Subcutaneous adipose tissue (tissue), 4 donors: ENCODE data around the gene NCKAP1. TPM values are rescaled to one million over a fixed set of nuclear protein-coding genes. Genes with fewer than 3 reads are reported as not detected.

ENCODE experiments used
- total RNA-seq, 4 donors: library from RNA; depleted of rRNA; stranded (reverse); fragments of >200 nt; gene quantifications; one replicate each; pipeline ENCODE4 v1.1.0, GENCODE V29; 2016
- TF ChIP-seq, protein P1 (sequence below): fragments of 450-650 bp; IDR thresholded peaks from one replicate; pipeline ENCODE4 v1.5.1; 2016; ENCODE audit warnings: low read depth, mild to moderate bottlenecking, control low read depth, antibody characterized with exemption, moderate library complexity

Gene NCKAP1
- total RNA-seq, 4 donors from 2014 or later = 123 to 308 (median 157) TPM

- TF ChIP-seq, protein P1, sequence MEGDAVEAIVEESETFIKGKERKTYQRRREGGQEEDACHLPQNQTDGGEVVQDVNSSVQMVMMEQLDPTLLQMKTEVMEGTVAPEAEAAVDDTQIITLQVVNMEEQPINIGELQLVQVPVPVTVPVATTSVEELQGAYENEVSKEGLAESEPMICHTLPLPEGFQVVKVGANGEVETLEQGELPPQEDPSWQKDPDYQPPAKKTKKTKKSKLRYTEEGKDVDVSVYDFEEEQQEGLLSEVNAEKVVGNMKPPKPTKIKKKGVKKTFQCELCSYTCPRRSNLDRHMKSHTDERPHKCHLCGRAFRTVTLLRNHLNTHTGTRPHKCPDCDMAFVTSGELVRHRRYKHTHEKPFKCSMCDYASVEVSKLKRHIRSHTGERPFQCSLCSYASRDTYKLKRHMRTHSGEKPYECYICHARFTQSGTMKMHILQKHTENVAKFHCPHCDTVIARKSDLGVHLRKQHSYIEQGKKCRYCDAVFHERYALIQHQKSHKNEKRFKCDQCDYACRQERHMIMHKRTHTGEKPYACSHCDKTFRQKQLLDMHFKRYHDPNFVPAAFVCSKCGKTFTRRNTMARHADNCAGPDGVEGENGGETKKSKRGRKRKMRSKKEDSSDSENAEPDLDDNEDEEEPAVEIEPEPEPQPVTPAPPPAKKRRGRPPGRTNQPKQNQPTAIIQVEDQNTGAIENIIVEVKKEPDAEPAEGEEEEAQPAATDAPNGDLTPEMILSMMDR = no peak
Observed at GRCh38 chr2:183049420-183049819, 11.2 kb upstream of the NCKAP1 start.

DNA sequence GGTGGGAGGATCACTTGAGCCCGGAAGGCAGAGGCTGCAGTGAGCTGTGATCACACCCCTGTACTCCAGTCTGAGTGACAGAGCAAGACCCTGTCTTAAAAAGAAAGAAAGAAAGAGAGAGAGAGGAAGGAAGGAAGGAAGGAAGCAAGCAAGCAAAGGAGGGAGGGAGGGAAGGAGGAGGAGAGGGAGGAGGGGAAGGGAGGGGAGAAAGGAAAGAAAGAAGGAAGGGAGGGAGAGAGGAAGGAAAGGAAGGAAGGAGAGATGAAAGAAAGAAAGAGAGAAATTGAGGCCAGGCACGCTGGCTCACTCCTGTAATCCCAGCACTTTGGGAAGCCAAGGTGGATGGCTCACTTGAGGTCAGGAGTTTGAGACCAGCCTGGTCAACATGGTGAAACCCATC, 2.3 kb upstream of the NCKAP1 start:
- TF ChIP-seq, protein P1 = no peak

DNA sequence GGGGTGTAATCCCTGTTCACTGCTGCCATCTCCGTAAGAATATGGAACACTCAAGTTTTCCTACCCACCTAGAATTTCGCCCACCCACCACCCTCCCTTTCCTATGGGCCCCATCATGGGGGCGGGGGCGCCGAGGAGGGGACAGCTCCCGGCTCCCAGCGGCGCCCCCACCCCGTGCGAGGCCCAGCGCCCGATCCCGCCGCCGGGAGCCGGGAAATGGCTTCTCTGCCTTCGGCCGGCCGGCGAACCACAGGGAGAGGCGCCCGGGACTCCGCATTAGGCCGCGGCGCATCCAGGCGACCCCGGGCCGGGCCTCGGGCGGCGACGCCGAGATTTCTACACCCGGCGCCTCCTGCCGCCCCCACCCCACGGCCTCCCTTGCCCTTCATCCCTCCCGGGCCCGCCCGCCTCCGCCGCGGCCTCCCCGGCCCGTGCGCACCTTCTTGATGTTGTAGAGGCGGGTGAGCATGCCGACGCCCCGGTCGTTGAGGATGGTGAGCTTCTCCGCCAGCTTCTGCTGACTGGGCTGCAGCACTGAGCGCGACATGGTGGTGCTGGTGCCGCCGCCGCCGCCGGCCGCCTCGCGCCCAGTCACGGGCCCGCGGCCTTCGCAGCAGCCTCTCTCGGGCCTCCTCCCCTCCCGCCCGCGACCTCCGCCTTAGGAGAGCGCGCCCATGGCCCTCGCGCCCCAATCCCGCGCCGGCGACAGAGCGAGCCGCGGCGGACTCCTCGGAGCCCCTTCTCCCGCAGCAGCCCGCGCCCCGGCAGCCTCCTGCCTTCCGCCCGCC, 510 bp downstream of the NCKAP1 start:
- TF ChIP-seq, protein P1 = no peak

DNA sequence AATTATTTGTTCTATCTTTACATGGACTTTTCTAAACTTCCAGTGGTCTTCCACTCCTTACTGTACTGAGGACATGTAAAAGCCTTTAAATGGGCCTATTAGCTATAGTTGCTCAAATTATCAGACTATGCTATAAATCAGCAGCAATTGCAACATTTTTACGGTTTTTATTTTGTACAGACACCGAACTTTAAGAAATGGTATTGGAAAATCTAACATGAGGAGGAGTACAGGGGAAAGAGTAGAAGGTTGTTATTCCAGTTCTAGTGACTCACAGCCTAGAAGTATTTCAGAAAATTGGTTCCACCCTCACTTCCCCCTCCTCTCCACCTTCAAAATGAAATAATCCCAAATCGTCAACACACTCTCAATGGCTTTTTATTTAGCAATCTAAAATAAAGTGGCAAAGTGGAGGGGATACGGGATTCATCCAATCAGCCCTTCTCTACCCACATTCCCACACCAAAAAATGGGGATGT, 1.1 kb downstream of the NCKAP1 start:
- TF ChIP-seq, protein P1 = no peak

DNA sequence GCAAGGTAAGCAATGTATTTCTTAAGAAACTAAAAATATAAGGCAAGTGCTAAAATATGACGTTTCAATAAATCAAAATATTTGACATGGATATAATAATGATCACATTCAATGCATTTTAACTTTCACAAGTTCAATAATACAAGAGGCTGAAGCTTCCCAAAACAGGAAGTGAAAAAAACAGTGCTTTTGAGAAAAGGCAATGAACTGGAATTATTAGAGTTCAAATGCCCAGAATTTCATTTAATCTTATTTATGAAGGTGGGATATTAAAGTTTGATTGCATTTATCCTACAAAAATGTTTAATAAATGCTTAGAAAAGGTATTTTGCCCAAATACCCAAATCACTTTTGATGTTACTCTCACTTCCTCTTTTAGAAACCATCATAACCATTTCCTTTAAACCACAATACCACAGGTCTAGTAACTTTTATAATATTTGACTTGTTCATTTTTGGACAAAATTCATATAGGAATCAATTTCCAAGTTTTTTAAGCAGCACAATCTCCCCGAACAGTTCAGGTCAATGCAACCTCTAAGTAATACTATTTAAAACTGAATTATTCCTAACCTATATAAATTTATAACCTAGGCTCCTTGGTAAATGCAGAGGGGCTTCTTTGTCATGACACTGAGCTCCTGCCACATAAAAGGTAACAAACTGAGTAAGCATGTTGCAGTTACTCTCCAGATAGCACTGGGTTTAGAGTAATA, 2.1 kb downstream of the NCKAP1 start:
- TF ChIP-seq, protein P1 = no peak

DNA sequence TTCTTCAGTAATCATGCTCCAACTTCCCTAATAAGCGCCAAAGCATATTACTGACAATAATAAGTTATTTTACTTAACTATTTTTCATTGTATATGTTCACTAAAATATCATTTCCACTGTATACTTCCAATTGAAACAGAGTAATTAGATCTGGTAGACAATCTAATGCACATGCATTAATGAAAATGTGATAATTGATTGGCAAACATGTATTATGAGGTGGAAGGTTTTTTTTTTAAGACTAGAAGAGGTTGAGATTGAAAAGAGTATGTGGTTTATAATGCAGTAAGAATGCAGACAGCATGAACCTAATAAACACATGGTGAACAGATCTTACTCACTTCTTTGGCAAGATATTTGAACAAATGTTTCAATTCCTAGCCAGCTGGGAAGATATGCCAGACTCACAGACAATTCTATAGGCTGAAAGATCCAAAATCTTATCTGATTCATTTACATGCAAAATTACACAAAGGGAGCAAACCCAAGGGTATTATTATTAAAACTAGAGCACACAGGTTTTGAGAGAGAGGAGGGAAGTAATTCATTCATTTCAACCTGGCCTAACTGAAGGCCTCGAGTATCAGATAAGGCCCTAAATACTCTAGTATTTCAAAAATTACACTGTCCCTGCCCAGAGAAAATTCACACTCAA, 2.8 kb downstream of the NCKAP1 start:
- TF ChIP-seq, protein P1 = no peak

DNA sequence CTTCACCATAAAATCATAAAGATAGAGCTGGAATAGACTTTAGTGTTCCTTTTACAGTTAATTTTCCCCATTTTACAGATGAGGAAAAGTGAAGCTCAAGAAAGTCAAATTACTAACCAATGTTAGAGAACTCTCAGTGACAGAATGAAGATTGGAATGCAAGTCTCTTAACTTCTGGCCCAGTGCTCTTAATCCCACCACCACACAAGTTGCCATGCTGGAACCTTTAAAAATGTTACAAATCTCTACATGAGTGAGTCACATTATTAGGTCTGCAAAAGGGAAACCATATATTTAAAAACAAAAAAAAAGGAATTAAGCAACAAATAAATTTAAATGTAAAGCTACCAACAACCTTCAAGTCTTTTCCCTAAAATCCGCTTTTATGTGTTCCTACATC, 3.5 kb downstream of the NCKAP1 start:
- TF ChIP-seq, protein P1 = no peak
